GM13976 (cell line): ENCODE measurements around the gene THY1.

ENCODE experiments used
- DNase-seq: peaks from one replicate; pipeline ENCODE4 v3.0.0; 2012; ENCODE audit warnings: low spot score
- in situ Hi-C: fragments of 300-500 bp; cut with MboI; formaldehyde crosslinking; loops from one replicate; pipeline ENCODE4 v1.12.0; 2022; ENCODE audit warnings: low sequenced_read_pairs, mixed read lengths, inconsistent platforms; ENCODE audit not compliant: unreplicated experiment
- TF ChIP-seq, protein P1 (sequence below): IDR thresholded peaks from 2 replicates; pipeline ENCODE4 v1.5.1; 2012; ENCODE audit warnings: borderline replicate concordance, mild to moderate bottlenecking; ENCODE audit not compliant: insufficient read depth; ENCODE audit errors: extremely low read depth, missing control alignments, control extremely low read depth

THY1 gene

DNA sequence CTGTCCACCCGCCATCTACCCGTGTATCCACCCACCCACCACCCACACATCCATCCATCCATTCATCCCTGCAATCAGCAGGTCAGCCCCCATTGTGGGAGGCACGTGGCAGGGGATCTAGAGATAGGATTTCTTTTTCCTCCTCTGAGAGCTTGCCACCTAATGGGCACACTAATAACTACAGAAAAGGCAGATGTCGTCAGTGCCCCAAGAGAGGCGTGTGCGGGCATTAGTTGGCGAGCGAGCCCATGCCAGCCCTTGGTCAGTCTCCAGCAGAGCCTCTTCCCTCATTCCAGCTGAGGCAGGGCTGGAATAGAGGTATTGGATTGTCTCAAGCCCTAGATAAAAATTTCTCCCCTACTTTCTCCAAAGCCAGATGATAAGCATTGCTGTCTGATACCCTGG lies 51.2 kb downstream of the THY1 start:
- in situ Hi-C loops: no loop called here
- DNase-seq: no peak
- TF ChIP-seq, protein P1, sequence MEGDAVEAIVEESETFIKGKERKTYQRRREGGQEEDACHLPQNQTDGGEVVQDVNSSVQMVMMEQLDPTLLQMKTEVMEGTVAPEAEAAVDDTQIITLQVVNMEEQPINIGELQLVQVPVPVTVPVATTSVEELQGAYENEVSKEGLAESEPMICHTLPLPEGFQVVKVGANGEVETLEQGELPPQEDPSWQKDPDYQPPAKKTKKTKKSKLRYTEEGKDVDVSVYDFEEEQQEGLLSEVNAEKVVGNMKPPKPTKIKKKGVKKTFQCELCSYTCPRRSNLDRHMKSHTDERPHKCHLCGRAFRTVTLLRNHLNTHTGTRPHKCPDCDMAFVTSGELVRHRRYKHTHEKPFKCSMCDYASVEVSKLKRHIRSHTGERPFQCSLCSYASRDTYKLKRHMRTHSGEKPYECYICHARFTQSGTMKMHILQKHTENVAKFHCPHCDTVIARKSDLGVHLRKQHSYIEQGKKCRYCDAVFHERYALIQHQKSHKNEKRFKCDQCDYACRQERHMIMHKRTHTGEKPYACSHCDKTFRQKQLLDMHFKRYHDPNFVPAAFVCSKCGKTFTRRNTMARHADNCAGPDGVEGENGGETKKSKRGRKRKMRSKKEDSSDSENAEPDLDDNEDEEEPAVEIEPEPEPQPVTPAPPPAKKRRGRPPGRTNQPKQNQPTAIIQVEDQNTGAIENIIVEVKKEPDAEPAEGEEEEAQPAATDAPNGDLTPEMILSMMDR: peak; percentile 14

DNA sequence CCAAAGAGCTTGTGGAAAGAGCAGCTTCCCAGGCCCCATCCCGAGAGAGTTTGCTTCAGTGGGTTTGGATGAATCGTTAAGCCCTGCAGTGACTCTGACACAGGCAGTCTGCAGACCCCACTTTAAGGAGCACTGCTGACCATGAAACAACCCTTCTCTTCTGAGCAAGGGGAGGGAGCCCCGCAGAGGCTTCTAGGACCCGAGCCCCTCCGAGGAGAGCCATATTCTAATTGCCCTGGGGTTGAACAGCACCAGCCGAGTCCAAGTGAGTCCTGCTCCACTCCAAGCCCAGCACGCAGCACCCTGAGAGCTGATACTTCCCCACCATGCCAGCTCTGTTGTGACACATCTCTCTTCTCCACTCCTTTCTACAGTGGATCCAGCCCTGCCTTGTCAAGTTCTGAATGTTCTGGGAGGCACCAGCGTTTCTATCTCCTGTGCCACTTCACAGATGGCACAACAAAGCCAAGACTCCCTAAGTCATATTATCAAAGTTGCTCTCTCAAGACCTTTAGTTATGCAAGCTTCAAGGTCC lies 51.8 kb downstream of the THY1 start:
- in situ Hi-C loops: no loop called here

DNA sequence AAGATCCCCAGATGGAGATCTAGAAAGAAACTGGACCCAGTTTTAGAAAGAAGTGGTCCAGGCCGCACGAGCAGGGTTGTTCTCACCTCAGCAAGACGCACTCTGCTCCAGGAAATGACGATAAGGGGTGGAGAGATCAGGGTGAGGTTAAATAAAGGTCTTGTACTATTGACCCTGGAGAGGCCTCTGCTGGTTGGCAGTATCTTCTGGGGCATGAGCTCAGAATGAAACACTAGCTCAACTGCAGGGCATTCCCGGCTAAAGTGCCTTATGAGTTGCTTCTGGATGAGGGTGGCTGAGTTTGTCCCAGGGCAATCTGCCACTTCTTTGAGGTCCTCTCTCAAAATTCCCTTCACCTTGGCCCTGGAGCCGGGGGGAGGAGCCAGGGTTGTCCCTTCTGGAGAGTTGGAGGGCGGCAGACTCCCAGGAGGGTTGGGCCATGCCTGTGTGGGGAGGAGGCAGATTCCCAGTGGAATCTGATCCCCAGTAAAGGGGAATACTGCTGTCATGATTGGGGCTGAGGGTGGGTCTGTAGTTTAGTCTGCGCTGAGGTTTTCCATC lies 52.4 kb downstream of the THY1 start:
- TF ChIP-seq, protein P1: no peak
- DNase-seq: no peak
- in situ Hi-C loops: no loop called here

More for the DNA sequence above, 51.8 kb downstream of the THY1 start:
- TF ChIP-seq, protein P1: no peak
- DNase-seq: no peak

DNA sequence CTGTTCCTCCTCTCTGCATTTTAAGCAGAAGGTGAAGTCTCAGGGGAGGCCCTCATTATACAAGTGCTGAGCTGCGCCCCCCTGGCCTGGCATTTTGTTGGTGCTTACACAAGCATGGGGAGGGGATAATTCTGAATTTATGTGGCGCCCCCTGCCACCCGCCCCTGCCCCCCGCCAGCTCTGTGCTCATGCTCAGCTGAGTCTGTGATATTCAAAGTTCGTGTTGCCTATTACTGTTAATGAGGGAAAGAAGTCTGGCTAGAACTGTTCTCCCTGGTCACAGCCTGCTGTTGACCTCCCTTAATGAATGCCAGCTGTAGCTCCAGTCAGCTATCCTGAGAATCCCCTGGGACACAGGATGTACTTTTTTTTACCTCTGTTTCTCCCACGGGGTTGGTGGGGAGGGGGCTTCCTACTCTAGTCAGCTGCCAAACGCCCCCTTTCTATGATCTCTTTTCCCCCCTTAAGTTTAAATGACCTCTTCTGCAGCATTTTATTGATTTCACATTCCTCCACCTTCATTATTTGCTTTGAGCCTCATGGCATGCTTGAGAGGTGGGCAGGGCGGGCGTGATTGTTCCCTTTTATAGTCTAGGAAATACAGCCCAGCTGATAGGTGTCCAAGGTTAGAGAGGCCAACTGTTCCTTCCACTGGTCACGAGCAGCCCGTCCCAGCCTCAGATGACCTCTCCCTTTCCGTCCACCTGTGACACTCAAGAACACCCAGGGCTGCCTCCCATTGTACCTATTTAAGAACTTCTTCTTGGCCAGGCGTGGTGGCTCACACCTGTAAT lies 53.6 kb downstream of the THY1 start:
- DNase-seq: no peak
- in situ Hi-C loops: no loop called here
- TF ChIP-seq, protein P1: no peak

DNA sequence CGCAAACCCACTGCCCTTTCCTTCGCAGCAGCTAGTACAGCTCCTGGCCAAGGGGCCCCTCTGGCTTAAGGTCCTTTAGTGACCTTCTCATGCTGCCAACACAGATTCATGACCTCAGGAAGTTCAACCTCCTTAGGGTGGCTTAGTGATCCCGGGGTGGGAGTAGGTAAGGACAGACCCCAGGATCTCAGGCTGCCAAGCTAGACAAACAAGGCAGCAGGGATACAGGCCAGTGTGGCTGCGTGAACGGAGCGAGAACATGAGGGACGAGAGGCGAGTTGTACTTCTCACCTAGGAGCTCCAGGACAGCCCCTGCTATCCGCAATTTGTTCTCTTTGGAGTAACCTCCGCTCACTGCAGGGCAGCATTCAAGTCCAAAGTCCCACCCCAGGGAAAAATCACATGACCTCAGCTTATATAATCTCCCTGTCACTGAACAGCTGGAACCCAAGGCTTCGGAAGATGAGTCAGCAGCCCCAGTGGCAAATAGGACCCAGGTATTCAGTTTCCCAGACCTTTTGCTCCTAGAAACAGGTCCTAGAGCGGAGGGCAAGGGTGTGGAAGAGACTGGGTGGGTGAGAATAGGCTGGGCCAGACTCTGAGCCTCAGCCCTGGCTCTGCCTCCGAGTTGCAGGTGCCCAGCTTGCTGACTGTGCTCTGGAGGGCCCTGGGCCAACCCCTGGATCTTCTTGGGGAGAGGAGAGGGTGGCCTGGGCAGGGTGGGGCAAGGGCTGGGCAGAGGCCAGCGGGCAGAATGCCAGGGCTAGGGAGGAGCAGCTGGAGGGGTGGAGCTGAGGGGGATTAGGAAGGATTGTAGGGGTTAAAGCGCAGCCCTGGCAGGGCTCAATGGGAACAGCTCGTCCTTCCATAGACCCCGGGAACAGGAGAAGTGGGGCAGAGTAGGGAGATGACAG lies 54.6 kb downstream of the THY1 start:
- TF ChIP-seq, protein P1: no peak
- in situ Hi-C loops: no loop called here
- DNase-seq: no peak

DNA sequence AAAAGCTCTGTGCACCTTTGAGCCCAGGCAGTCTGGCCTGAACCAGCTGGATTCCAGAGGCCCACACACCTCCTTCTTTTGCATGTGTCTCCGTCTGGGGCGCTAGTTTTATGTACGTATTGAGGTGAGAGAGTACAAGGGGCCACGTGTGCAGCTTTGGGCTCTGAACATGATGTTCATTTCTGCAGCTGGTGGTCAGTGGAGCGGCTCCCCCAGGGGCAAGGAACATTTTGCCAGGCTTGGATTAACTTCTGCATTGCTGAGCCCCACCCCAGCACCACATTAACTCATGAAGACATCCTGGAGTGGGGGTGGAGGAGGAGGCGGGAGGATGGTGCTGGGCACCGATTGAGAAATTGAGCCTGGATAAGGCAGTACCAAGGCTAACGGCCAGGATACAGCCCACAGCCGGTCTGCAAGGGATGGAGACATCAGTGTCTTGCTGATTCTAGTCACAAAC lies 55.3 kb downstream of the THY1 start:
- TF ChIP-seq, protein P1: no peak
- in situ Hi-C loops: no loop called here
- no peak for DNase-seq
